DMS153 treated with DMSO at 0.1 percent for 48 hours (cell line): ENCODE measurements around the gene ENTPD2.
A peak's percentile ranks its signal among the peaks of the same experiment; 100 is the strongest.
"Not testable (repeated sequence)": the region's sequence is repeated elsewhere in the genome, so short reads cannot be mapped to it uniquely, and the experiment has no call there.

Source experiments
- DNase-seq: peaks from one replicate; lab custom pipeline; 2025; ENCODE audit not compliant: unreplicated experiment; lab: John Stamatoyannopoulos, UW

The ENTPD2 gene

GRCh38 chr9:137048655-137049543 lies 5.0 kb downstream of the ENTPD2 start:
- DNase-seq: no peak

GRCh38 chr9:137046088-137046787 lies 7.6 kb downstream of the ENTPD2 start, which contains the start of gene NPDC1:
NPDC1 (minus strand) TSS chr9:137046177; CDS start chr9:137045989, 188 bp downstream.
- DNase-seq: peak; percentile 72

GRCh38 chr9:137045294-137046087 lies 8.4 kb downstream of the ENTPD2 start:
- DNase-seq: no peak

GRCh38 chr9:137044502-137045177 lies 9.2 kb downstream of the ENTPD2 start:
- peak; percentile 56 for DNase-seq

- no peak for DNase-seq
Observed at GRCh38 chr9:137044037-137044436, 9.8 kb downstream of the ENTPD2 start.

- no peak for DNase-seq
Observed at GRCh38 chr9:137042751-137043727, 10.8 kb downstream of the ENTPD2 start.

- no peak for DNase-seq
Observed at GRCh38 chr9:137041124-137041523, 12.7 kb downstream of the ENTPD2 start.

- DNase-seq: no peak
Observed at GRCh38 chr9:137040568-137040967, 13.3 kb downstream of the ENTPD2 start.

GRCh38 chr9:137039611-137040366 lies 14.1 kb downstream of the ENTPD2 start:
- no peak for DNase-seq

GRCh38 chr9:137038916-137039315 lies 14.9 kb downstream of the ENTPD2 start:
- DNase-seq: no peak

- no peak for DNase-seq
Observed at GRCh38 chr9:137037483-137037882, 16.4 kb downstream of the ENTPD2 start.

GRCh38 chr9:137037035-137037434 lies 16.8 kb downstream of the ENTPD2 start:
- no peak for DNase-seq

- DNase-seq: no peak
Observed at GRCh38 chr9:137035937-137036336, 17.9 kb downstream of the ENTPD2 start.

GRCh38 chr9:137035507-137035834 lies 18.4 kb downstream of the ENTPD2 start:
- DNase-seq: no peak

- peak; percentile 80 for DNase-seq
Observed at GRCh38 chr9:137034709-137035506, 19.0 kb downstream of the ENTPD2 start.

- no peak for DNase-seq
Observed at GRCh38 chr9:137034039-137034708, 19.7 kb downstream of the ENTPD2 start.

- not testable (repeated sequence) for DNase-seq
Observed at GRCh38 chr9:137033481-137033880, 20.4 kb downstream of the ENTPD2 start.

- no peak for DNase-seq
Observed at GRCh38 chr9:137032858-137033257, 21.0 kb downstream of the ENTPD2 start.
